ENCODE data around the gene ELAC2.

ELAC2 gene

DNA sequence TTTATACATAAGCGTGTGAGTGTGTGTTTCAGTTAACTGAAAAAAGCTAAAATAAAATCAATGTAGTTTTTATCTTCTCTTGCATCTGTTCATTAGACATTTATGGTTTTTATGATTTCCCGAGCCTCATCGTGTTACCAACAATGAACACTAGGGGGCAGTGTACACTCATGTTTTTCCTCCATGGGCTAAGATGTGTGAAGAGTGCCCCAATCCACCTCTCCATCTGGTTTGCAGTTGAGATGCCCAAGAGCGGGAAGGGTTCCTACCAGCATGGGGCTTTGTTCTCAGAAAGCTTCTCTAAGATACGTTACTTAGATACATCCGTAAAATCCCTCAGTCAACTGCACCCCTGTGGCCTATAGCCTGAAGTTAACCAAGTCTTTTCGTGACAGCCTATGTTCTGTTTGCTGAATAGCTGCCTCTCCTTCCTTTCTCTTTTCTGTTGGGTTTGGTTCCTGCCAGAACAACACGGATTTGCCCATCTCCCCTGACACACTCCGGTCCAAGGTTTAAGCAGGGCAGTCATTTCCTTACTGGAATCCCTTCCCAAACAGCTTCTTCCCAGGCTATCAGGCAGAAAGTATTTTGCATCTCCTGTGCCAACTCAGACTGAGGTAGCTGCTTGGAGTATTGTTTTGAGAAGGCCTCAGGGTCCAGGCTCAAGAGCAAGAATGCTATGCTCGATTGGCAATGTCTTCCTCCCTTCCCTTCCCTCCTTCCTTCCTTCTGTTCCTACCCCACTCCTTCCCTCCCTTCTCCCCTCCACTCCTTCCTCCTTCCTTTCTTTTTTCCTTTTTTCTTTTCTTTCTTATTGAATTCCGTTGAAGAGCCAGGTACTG, 12.9 kb upstream of the ELAC2 start:
- no peak for DNase-seq (ENCODE audit: extremely low read depth, low read depth)

GRCh38 chr17:13030056-13030455, 12.2 kb upstream of the ELAC2 start:
- no peak for DNase-seq (ENCODE audit: extremely low read depth, low read depth)
- TF ChIP-seq CTCF (IDR thresholded peaks at IDR 0.05; ENCODE audit: low read depth, low read length): no peak

More for the DNA sequence above, 12.9 kb upstream of the ELAC2 start:
- TF ChIP-seq CTCF (IDR thresholded peaks at IDR 0.05; ENCODE audit: low read depth, low read length): peak; percentile 74

GRCh38 chr17:13029340-13029739, 11.5 kb upstream of the ELAC2 start:
- no peak for TF ChIP-seq CTCF (IDR thresholded peaks at IDR 0.05; ENCODE audit: low read depth, low read length)
- no peak for DNase-seq (ENCODE audit: extremely low read depth, low read depth)

- no peak for TF ChIP-seq CTCF (IDR thresholded peaks at IDR 0.05; ENCODE audit: low read depth, low read length)
Measured at GRCh38 chr17:13027246-13027645, 9.4 kb upstream of the ELAC2 start.

GRCh38 chr17:13025687-13026086, 7.9 kb upstream of the ELAC2 start:
- TF ChIP-seq CTCF (IDR thresholded peaks at IDR 0.05; ENCODE audit: low read depth, low read length): no peak
- no peak for DNase-seq (ENCODE audit: extremely low read depth, low read depth)

More at GRCh38 chr17:13027246-13027645, 9.4 kb upstream of the ELAC2 start:
- no peak for DNase-seq (ENCODE audit: extremely low read depth, low read depth)

DNA sequence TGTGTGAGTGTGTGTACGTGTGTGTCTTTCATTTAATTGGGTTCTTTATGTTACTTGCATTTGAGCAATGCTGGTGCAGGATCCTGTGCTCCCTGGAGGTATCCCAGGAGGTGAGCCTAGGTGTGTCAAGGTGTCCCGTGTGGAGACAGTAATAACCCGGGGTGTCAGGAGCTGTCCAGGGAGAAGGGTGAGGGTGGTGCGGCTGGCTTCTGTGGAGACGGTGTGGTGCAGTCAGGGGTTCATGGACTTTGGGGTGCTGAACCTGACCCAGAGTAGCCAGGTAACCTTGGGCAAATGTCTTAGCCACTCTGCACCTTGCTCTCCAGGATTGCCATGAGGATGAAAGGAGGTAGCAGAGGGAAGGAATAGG, 7.4 kb upstream of the ELAC2 start:
- no peak for DNase-seq (ENCODE audit: extremely low read depth, low read depth)
- no peak for TF ChIP-seq CTCF (IDR thresholded peaks at IDR 0.05; ENCODE audit: low read depth, low read length)

GRCh38 chr17:13024526-13025257, 6.9 kb upstream of the ELAC2 start:
- DNase-seq (ENCODE audit: extremely low read depth, low read depth): no peak
- peak; percentile 100 for TF ChIP-seq CTCF (IDR thresholded peaks at IDR 0.05; ENCODE audit: low read depth, low read length)
